Esophagus muscularis mucosa (tissue), 3 donors: ENCODE data around the gene WEE2.

Experiments
- CTCF ChIP-seq, 3 experiments: fragments of 200-600 bp in 2 of 3; fragments of 450-650 bp in 1 of 3; sonication (generic) in 2 of 3; IDR thresholded peaks; one replicate each; pipeline ENCODE4 v1.5.1; 2017 to 2019; ENCODE audit warnings: antibody characterized with exemption in 3 of 3, mild to moderate bottlenecking in 2 of 3, moderate library complexity in 1 of 3
- POLR2A ChIP-seq: fragments of 450-650 bp; IDR thresholded peaks from one replicate; pipeline ENCODE4 v1.6.1; 2017; ENCODE audit warnings: antibody characterized with exemption, moderate library complexity, mild to moderate bottlenecking, low read depth
- POLR2AphosphoS5 ChIP-seq, 2 donors: sonication (generic); formaldehyde crosslinking; IDR thresholded peaks; one replicate each; pipeline ENCODE4 v1.6.1; 2017; ENCODE audit warnings: antibody characterized with exemption in 2 of 2

DNA sequence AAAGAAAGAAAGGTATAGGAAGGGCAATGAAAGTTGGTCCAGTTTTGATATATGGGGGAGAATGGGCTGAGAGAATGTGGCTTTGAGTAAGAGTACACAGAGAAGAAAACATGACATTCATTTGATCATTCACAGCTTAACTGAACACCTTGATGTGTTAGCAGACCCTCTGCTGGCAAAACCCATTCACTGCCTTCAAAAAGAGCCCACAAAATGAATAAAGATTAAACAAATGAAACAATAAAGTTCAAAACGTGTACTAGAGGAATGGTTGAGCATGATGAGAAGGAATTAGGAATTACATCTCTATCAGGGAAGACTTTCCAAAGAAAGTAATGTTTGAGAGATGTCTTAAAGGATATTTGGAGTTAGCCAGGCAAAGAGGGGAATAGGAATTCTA lies 2.1 kb downstream of the WEE2 start:
- TF ChIP-seq CTCF (IDR thresholded peaks at IDR 0.05) (no peak), POLR2A (no peak), POLR2AphosphoS5 (IDR thresholded peaks at IDR 0.05) (no peak)
